ENCODE data around the gene PRICKLE2. TPM values are rescaled to one million over a fixed set of nuclear protein-coding genes. Genes with fewer than 3 reads are reported as not detected.
A peak's percentile ranks its signal among the peaks of the same experiment; 100 is the strongest.

The PRICKLE2 gene
- total RNA-seq, 2 donors from 2014 or later = 0.21 to 0.37 TPM

- Mint-ChIP-seq H3K27me3 (peaks cover 69% of the 10 kb centered on the region), H3K4me1 (no peaks in the 10 kb centered on the region), H3K4me3 (no peak overlapping the region), H3K36me3 (ENCODE audit: low read depth) (no peaks in the 10 kb centered on the region), H3K27ac (no peak overlapping the region)
- H3K9me3 ChIP-seq (ENCODE audit: control insufficient read depth, low read length, poor library complexity, severe bottlenecking) = no peaks in the 10 kb centered on the region
- DNase-seq (no peak), ATAC-seq (no peak)
Observed at GRCh38 chr3:64074895-64075679, 150.2 kb downstream of the PRICKLE2 start.

- no peaks in the 10 kb centered on the region for H3K4me1 Mint-ChIP-seq
- no peak for DNase-seq
- peaks cover 71% of the 10 kb centered on the region for H3K27me3 Mint-ChIP-seq
- no peaks in the 10 kb centered on the region for H3K9me3 ChIP-seq (ENCODE audit: control insufficient read depth, low read length, poor library complexity, severe bottlenecking)
- H3K4me3 Mint-ChIP-seq = no peak overlapping the region
- no peaks in the 10 kb centered on the region for H3K36me3 Mint-ChIP-seq (ENCODE audit: low read depth)
- ATAC-seq = no peak
- H3K27ac Mint-ChIP-seq = no peak overlapping the region
Observed at GRCh38 chr3:64074060-64074459, 151.2 kb downstream of the PRICKLE2 start.

DNA sequence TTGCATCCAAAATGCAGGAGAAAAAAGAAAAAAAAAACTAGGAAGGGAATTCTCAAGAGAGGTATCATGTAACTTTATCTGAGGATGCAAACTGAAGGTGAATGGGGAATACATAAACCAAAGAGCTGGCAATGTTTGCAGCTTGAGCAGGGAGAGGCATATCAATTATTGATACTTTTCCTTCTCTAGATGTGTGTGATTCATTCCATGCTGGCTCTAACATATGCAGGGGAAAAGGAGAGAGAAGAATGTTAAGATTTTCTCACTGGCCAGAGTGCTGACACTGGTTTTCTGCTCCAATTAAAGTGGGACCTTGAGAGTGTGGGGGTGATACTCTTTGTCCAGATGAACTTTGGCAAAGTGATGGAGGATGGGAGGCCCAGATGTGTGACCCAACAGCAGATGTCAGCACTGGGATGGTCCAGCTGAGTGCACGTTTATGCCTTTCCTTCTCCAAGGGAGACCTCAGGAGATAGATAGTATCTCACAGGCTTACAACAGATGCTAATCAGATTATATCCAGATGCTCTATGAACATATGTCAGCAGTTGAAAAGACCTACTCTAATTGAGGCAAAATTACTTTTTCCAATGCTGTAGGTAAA lies 152.0 kb downstream of the PRICKLE2 start:
- Mint-ChIP-seq H3K27me3 (peaks cover 65% of the 10 kb centered on the region), H3K36me3 (ENCODE audit: low read depth) (no peaks in the 10 kb centered on the region), H3K4me3 (no peak overlapping the region), H3K27ac (no peak overlapping the region), H3K4me1 (no peaks in the 10 kb centered on the region)
- no peak for ATAC-seq
- no peak for DNase-seq
- H3K9me3 ChIP-seq (ENCODE audit: control insufficient read depth, low read length, poor library complexity, severe bottlenecking) = no peaks in the 10 kb centered on the region

DNA sequence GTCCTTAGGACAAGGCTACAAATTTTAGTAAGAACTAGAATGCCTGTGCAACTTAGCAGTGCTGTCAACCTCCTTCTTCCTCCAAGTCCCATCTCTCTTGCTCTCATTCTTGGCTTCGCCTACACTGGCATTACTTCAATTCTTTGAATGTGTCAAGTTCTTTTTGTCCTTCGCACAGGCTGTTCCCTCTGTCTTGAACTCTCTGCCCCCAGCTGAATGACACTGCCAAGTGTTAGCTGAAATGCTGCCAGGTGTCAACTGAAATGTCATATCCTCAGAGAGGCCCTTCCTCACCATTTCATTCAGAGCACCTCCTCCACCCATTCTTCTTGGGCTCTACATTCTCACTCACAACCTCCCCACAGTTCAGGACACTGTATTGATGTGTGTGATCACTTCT lies 153.1 kb downstream of the PRICKLE2 start:
- no peak for ATAC-seq
- peaks cover 71% of the 10 kb centered on the region for H3K27me3 Mint-ChIP-seq
- no peak overlapping the region for H3K4me3 Mint-ChIP-seq
- no peaks in the 10 kb centered on the region for H3K36me3 Mint-ChIP-seq (ENCODE audit: low read depth)
- DNase-seq = no peak
- H3K27ac Mint-ChIP-seq = no peak overlapping the region
- H3K9me3 ChIP-seq (ENCODE audit: control insufficient read depth, low read length, poor library complexity, severe bottlenecking) = no peaks in the 10 kb centered on the region
- H3K4me1 Mint-ChIP-seq = no peaks in the 10 kb centered on the region

DNA sequence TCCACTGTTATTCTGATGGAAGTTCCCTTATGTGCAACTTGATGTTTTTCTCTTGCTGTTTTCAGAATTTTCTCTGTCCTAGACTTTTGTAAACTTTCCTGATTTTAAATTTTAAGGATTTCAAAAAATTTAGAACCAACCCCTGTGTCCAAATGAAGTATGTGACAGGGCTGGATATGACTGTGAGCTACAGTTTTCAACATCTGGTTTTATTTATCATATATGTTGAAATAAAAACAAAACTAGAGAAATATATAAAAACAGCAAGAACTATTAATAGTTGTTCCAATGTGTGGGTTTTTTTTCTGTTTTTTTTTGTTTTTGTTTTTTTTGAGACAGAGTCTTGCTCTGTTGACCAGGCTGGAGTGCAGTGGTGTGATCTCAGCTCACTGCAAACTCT lies 154.6 kb downstream of the PRICKLE2 start:
- no peaks in the 10 kb centered on the region for H3K4me1 Mint-ChIP-seq
- H3K4me3 Mint-ChIP-seq = no peak overlapping the region
- H3K27ac Mint-ChIP-seq = peak overlapping the region; percentile 6
- DNase-seq (no peak), ATAC-seq (no peak)
- H3K36me3 Mint-ChIP-seq (ENCODE audit: low read depth) = no peaks in the 10 kb centered on the region
- no peaks in the 10 kb centered on the region for H3K9me3 ChIP-seq (ENCODE audit: control insufficient read depth, low read length, poor library complexity, severe bottlenecking)
- peaks cover 65% of the 10 kb centered on the region for H3K27me3 Mint-ChIP-seq

DNA sequence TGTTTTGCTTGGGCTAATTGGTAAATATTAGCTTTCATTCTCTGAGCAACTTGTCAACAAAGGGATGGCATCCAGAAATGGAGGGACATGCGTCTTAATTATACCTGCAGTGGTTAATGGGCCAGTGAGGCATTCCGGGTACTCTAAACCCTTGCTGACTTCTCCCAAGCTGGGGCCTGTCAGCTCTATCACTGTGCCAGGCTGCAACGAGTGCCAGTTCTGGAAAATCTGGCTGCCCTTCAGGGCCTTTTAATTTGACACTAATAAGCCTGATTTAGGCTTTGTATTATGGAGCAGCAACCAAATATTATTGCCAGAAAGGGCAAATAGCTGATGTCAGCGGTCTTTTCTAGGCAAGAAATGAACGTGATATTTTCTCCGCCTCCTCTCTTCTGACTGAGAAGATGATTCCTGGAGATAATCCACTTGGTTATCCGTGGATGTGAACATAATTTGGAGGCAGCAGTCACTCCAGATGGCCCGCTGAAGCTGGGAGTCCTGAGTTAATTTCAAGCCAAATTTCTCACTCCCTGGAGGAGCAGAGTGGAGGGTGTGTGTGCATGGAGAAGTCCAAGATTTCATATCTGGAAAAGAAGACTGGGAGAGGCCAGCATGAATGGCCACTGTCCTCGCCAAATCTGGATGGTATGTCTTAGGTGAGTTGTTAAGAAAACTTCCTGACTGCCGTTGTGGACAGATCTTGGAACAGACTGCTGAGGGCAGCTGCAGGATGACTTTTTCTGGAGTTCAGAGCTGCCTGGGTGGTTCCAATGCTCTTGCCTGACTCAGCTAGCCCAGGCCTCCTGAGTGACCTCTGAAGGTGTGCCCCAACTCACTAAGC lies 157.5 kb downstream of the PRICKLE2 start:
- ATAC-seq (no peak), DNase-seq (no peak)
- H3K9me3 ChIP-seq (ENCODE audit: control insufficient read depth, low read length, poor library complexity, severe bottlenecking) = no peaks in the 10 kb centered on the region
- peaks cover 67% of the 10 kb centered on the region for H3K27me3 Mint-ChIP-seq
- H3K36me3 Mint-ChIP-seq (ENCODE audit: low read depth) = no peaks in the 10 kb centered on the region
- no peak overlapping the region for H3K27ac Mint-ChIP-seq
- no peaks in the 10 kb centered on the region for H3K4me1 Mint-ChIP-seq
- H3K4me3 Mint-ChIP-seq = no peak overlapping the region

GRCh38 chr3:64064804-64065203 lies 160.5 kb downstream of the PRICKLE2 start:
- Mint-ChIP-seq H3K4me3 (no peak overlapping the region), H3K27me3 (peaks cover 64% of the 10 kb centered on the region), H3K36me3 (ENCODE audit: low read depth) (no peaks in the 10 kb centered on the region), H3K4me1 (no peaks in the 10 kb centered on the region), H3K27ac (no peak overlapping the region)
- DNase-seq (no peak), ATAC-seq (no peak)
- no peaks in the 10 kb centered on the region for H3K9me3 ChIP-seq (ENCODE audit: control insufficient read depth, low read length, poor library complexity, severe bottlenecking)

DNA sequence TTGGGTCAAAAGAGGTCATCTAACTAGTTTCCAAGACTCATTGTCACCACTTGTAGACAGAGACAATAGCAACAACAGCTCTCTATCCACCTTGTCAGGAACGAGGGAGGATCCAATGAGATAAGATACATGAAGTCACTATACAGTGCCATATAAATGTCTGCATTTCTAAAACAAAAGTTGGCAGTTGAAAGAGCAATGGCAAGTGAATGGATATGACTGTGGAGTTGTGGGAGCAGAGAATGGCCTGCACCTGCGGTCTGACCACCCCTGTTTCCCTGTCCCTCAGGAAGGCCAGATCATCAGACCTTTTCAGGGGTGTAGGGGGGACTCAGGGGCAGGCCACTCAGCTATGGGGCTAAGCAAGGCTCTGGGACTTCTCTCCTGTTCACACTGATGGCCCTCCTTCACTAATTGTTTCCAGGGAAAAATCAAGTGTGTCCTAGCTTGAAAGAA lies 161.3 kb downstream of the PRICKLE2 start:
- Mint-ChIP-seq H3K4me1 (no peaks in the 10 kb centered on the region), H3K27me3 (peaks cover 67% of the 10 kb centered on the region), H3K4me3 (no peak overlapping the region), H3K27ac (no peak overlapping the region), H3K36me3 (ENCODE audit: low read depth) (no peaks in the 10 kb centered on the region)
- DNase-seq (no peak), ATAC-seq (no peak)
- H3K9me3 ChIP-seq (ENCODE audit: control insufficient read depth, low read length, poor library complexity, severe bottlenecking) = no peaks in the 10 kb centered on the region

DNA sequence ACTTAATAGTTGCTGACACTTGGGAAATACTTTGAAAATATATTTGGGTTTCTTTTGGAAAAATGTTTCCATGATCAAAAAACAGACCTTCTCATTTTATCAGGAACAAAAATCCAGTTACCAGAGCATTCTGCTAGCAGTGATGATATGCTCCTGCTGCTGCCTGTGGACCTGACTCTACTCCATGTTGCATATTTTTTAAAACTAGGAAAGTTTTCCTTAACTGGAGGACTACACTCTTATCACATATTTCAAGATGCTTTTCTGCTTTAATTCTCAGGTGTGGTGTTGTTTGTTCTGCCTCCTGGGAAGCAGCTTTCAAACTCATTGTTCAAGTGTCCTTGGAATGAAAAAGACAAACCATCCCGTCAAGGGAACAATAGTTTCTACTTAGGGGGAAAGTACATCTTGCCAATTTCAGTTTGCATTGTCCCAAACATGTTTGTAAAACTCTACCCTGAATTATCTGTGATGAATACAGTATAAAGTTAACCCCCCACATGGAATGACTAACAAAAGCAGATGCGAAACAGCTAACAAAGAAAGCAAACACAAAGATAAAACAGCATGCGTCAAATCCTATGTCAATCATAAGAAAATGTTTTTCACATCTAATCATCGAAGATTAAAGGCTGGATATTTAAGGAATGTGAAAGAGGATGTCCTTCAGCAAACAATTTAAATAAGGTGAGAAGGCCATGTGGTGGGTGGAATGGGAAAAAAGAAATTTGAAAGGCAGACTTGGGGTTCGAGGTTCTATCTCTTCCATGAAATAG lies 161.9 kb downstream of the PRICKLE2 start:
- Mint-ChIP-seq H3K4me1 (no peaks in the 10 kb centered on the region), H3K27me3 (peaks cover 72% of the 10 kb centered on the region), H3K4me3 (no peak overlapping the region), H3K27ac (no peak overlapping the region), H3K36me3 (ENCODE audit: low read depth) (no peaks in the 10 kb centered on the region)
- DNase-seq (no peak), ATAC-seq (no peak)
- no peaks in the 10 kb centered on the region for H3K9me3 ChIP-seq (ENCODE audit: control insufficient read depth, low read length, poor library complexity, severe bottlenecking)

DNA sequence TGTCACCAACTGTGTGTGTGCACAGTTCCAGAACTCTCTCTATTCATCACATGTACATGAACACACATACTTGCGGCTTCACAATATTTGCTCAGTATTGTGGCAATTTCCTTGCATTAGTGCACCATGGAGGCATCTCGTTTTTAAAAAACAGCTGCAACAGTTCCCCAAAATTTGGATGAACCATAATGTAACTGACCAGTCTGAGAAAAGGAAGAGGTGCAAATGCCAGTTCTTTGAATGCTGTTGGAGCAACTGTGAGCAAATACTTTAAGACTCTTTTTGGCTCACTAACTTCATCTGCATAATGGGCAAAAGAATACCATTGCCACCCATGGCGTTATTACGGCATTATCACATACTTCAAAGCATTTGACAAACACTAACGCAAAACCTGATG lies 163.6 kb downstream of the PRICKLE2 start:
- H3K36me3 Mint-ChIP-seq (ENCODE audit: low read depth) = no peaks in the 10 kb centered on the region
- no peak for DNase-seq
- H3K9me3 ChIP-seq (ENCODE audit: control insufficient read depth, low read length, poor library complexity, severe bottlenecking) = no peaks in the 10 kb centered on the region
- H3K27ac Mint-ChIP-seq = no peak overlapping the region
- no peak for ATAC-seq
- no peaks in the 10 kb centered on the region for H3K4me1 Mint-ChIP-seq
- peaks cover 72% of the 10 kb centered on the region for H3K27me3 Mint-ChIP-seq
- H3K4me3 Mint-ChIP-seq = no peak overlapping the region

DNA sequence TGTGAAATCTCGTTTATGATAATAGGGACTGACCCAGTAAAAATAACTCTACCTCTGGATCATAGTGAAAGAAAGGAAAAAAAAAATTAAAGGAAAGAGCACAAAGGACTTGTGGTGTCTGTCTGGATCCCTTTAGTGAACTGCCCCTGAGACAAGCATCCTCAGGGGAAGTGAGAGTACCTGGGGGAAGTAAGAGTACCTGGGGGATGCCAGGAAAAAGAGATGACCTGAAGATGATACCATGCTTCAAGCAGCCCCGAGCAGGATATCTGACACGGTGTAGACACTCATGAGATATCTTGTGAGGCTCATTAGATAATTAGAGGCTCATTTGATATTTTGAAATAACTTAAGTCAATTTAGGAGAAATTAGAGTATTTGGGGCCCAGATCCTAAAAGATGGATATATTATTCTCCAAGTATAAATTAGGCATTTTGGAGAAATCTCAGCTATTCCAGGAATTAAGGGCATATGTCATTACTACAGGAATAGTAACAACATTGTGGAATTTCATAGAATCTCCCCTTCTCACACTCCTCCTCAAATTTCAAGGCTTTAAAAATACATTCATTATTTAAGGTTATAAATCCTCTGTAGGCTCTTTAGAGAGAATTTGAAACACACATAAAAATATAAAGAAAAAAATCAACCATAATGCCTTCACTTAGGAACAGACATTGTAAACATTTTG lies 165.6 kb downstream of the PRICKLE2 start:
- Mint-ChIP-seq H3K27me3 (peaks cover 83% of the 10 kb centered on the region), H3K4me3 (no peak overlapping the region), H3K27ac (no peak overlapping the region), H3K36me3 (ENCODE audit: low read depth) (no peaks in the 10 kb centered on the region), H3K4me1 (no peaks in the 10 kb centered on the region)
- DNase-seq (no peak), ATAC-seq (no peak)
- H3K9me3 ChIP-seq (ENCODE audit: control insufficient read depth, low read length, poor library complexity, severe bottlenecking) = no peaks in the 10 kb centered on the region

GRCh38 chr3:64058566-64058965 lies 166.7 kb downstream of the PRICKLE2 start:
- no peaks in the 10 kb centered on the region for H3K36me3 Mint-ChIP-seq (ENCODE audit: low read depth)
- no peak overlapping the region for H3K4me3 Mint-ChIP-seq
- DNase-seq (no peak), ATAC-seq (no peak)
- no peaks in the 10 kb centered on the region for H3K9me3 ChIP-seq (ENCODE audit: control insufficient read depth, low read length, poor library complexity, severe bottlenecking)
- H3K27ac Mint-ChIP-seq = no peak overlapping the region
- no peaks in the 10 kb centered on the region for H3K4me1 Mint-ChIP-seq
- peaks cover 80% of the 10 kb centered on the region for H3K27me3 Mint-ChIP-seq

All from T-helper 17 cell (primary cell).